SK-N-SH treated with all-trans-retinoic acid at 6 μM for 48 hours (cell line): ENCODE results near the gene TFDP1.

Experiments
- ATAC-seq: fragments of 200-7000 bp; cut with Tn5 transposase; 3 replicates; pipeline ENCODE4 v1.9.1; 2020; ENCODE audit warnings: mild to moderate bottlenecking, moderate library complexity
- ARNTL ChIP-seq: fragments of 450-650 bp; formaldehyde crosslinking; IDR thresholded peaks from 2 replicates; pipeline ENCODE4 v1.5.0; 2020; ENCODE audit warnings: low read depth, mild to moderate bottlenecking, moderate library complexity, borderline replicate concordance
- CSDC2 ChIP-seq: fragments of 250-450 bp; sonication (Bioruptor Pico); IDR thresholded peaks from 2 replicates; pipeline ENCODE4 v1.5.0; 2020; ENCODE audit warnings: mild to moderate bottlenecking, moderate library complexity
- CSRNP3 ChIP-seq: fragments of 250-450 bp; sonication (Bioruptor Pico); IDR thresholded peaks from 2 replicates; pipeline ENCODE4 v1.5.1; 2021; ENCODE audit warnings: mild to moderate bottlenecking, moderate library complexity
- ESRRG ChIP-seq: fragments of 250-450 bp; sonication (Bioruptor Pico); IDR thresholded peaks from 2 replicates; pipeline ENCODE4 v1.6.1; 2021; ENCODE audit warnings: mild to moderate bottlenecking
- GLIS3 ChIP-seq: fragments of 250-450 bp; sonication (Bioruptor Pico); IDR thresholded peaks from 2 replicates; pipeline ENCODE4 v1.5.0; 2020; ENCODE audit warnings: mild to moderate bottlenecking, moderate library complexity
- ISL1 ChIP-seq: fragments of 250-450 bp; sonication (Bioruptor Pico); IDR thresholded peaks from 2 replicates; pipeline ENCODE4 v2.1.2; 2022; ENCODE audit warnings: mild to moderate bottlenecking, moderate library complexity
- OSR1 ChIP-seq: fragments of 250-450 bp; sonication (Bioruptor Pico); IDR thresholded peaks from 2 replicates; pipeline ENCODE4 v1.8.0; 2022; ENCODE audit warnings: moderate library complexity, mild to moderate bottlenecking, inconsistent platforms
- PPARA ChIP-seq: fragments of 250-450 bp; sonication (Bioruptor Pico); IDR thresholded peaks from 2 replicates; pipeline ENCODE4 v1.5.0; 2020; ENCODE audit warnings: mild to moderate bottlenecking, borderline replicate concordance
- RARB ChIP-seq: fragments of 250-450 bp; sonication (Bioruptor Pico); IDR thresholded peaks from 2 replicates; pipeline ENCODE4 v1.8.0; 2021; ENCODE audit warnings: mild to moderate bottlenecking, moderate library complexity
- SNAI2 ChIP-seq: fragments of 250-450 bp; sonication (Bioruptor Pico); IDR thresholded peaks from 2 replicates; pipeline ENCODE4 v1.5.0; 2020; ENCODE audit warnings: mild to moderate bottlenecking, moderate library complexity
- TCF4 ChIP-seq: fragments of 250-450 bp; sonication (Bioruptor Pico); IDR thresholded peaks from 2 replicates; pipeline ENCODE4 v1.8.0; 2021; ENCODE audit warnings: mild to moderate bottlenecking, moderate library complexity, borderline replicate concordance
- TOX ChIP-seq: fragments of 250-450 bp; sonication (Bioruptor Pico); IDR thresholded peaks from 2 replicates; pipeline ENCODE4 v1.8.0; 2021; ENCODE audit warnings: mild to moderate bottlenecking, moderate library complexity, borderline replicate concordance
- ZC3H10 ChIP-seq: fragments of 250-450 bp; sonication (Bioruptor Pico); IDR thresholded peaks from 2 replicates; pipeline ENCODE4 v1.5.1; 2021; ENCODE audit warnings: mild to moderate bottlenecking, moderate library complexity
- ZFP3 ChIP-seq: fragments of 250-450 bp; sonication (Bioruptor Pico); IDR thresholded peaks from 2 replicates; pipeline ENCODE4 v1.5.0; 2020; ENCODE audit warnings: mild to moderate bottlenecking, moderate library complexity
- ZFP30 ChIP-seq: fragments of 450-650 bp; formaldehyde crosslinking; IDR thresholded peaks from 2 replicates; pipeline ENCODE4 v1.5.0; 2022; ENCODE audit warnings: mild to moderate bottlenecking, moderate library complexity
- ZNF565 ChIP-seq: fragments of 450-650 bp; formaldehyde crosslinking; conservative IDR thresholded peaks from 2 replicates; pipeline ENCODE4 v1.5.0; 2020; ENCODE audit warnings: low read depth, mild to moderate bottlenecking, moderate library complexity
- ZNF70 ChIP-seq: fragments of 450-650 bp; formaldehyde crosslinking; IDR thresholded peaks from 2 replicates; pipeline ENCODE4 v1.5.0; 2020; ENCODE audit warnings: mild to moderate bottlenecking, moderate library complexity
- ZNF8 ChIP-seq: fragments of 450-650 bp; formaldehyde crosslinking; IDR thresholded peaks from 2 replicates; pipeline ENCODE4 v1.5.0; 2020; ENCODE audit warnings: mild to moderate bottlenecking, moderate library complexity
- TF ChIP-seq, protein P1 (sequence below): fragments of 250-450 bp; sonication (Bioruptor Pico); IDR thresholded peaks from 2 replicates; pipeline ENCODE4 v1.5.0; 2020; ENCODE audit warnings: mild to moderate bottlenecking, moderate library complexity
- TF ChIP-seq, protein P2 (sequence below): fragments of 250-450 bp; sonication (Bioruptor Pico); IDR thresholded peaks from 2 replicates; pipeline ENCODE4 v1.8.0; 2020; ENCODE audit warnings: mild to moderate bottlenecking, moderate library complexity, borderline replicate concordance
- TF ChIP-seq, protein P3 (sequence below): fragments of 250-450 bp; sonication (Bioruptor Pico); IDR thresholded peaks from 2 replicates; pipeline ENCODE4 v1.5.1; 2020; ENCODE audit warnings: low read depth, mild to moderate bottlenecking, moderate library complexity

TFDP1 gene

GRCh38 chr13:113602291-113602988 lies 17.9 kb downstream of the TFDP1 start:
- TF ChIP-seq GLIS3 (CRISPR knock-in tag) = no peak
- no peak for TF ChIP-seq TOX (CRISPR knock-in tag)
- no peak for TF ChIP-seq PPARA (CRISPR knock-in tag)
- no peak for TF ChIP-seq ZNF8
- TF ChIP-seq ZFP3 = no peak
- TF ChIP-seq RARB (CRISPR knock-in tag) = no peak
- TF ChIP-seq ISL1 (CRISPR knock-in tag) = no peak
- no peak for ATAC-seq

DNA sequence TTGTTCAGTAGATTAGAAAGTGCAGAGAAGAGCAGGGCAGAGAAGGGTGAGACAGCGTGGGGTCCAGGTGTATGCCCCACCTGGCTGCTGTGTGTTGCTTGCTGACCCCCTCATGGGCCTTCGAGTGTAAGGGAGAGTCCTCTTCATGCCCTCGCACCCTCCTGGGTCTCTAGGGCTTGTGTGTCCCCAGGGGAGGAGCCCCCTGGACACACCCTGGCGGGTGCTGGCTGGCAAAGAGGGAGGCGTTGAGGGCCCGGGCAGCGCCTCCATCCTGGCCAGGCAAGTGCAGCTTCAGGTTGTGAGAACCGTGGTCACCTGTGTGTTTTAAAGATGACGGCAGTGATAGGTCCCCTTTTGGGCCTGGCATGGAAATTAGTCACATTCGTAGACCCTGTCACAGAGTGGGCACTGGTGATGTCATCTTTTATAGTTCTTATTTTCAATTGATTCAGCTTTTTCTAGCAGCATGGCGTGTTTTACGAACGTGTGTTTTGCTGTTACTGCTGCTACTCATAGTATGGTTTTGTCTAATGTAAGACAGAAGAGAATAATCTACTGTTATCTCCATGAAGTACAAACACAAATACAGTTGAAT lies 18.7 kb downstream of the TFDP1 start:
- TF ChIP-seq ARNTL (CRISPR knock-in tag) (no peak), ESRRG (CRISPR knock-in tag) (no peak), TOX (CRISPR knock-in tag) (no peak), TCF4 (CRISPR knock-in tag) (no peak), ZFP3 (no peak), SNAI2 (no peak), OSR1 (CRISPR knock-in tag) (no peak), ZNF8 (no peak), ISL1 (CRISPR knock-in tag) (no peak), CSRNP3 (CRISPR knock-in tag) (no peak), ZFP30 (CRISPR knock-in tag) (no peak), ZNF70 (no peak), ZC3H10 (CRISPR knock-in tag) (no peak), CSDC2 (no peak), GLIS3 (CRISPR knock-in tag) (no peak), ZNF565 (CRISPR knock-in tag) (no peak)
- TF ChIP-seq, protein P1, sequence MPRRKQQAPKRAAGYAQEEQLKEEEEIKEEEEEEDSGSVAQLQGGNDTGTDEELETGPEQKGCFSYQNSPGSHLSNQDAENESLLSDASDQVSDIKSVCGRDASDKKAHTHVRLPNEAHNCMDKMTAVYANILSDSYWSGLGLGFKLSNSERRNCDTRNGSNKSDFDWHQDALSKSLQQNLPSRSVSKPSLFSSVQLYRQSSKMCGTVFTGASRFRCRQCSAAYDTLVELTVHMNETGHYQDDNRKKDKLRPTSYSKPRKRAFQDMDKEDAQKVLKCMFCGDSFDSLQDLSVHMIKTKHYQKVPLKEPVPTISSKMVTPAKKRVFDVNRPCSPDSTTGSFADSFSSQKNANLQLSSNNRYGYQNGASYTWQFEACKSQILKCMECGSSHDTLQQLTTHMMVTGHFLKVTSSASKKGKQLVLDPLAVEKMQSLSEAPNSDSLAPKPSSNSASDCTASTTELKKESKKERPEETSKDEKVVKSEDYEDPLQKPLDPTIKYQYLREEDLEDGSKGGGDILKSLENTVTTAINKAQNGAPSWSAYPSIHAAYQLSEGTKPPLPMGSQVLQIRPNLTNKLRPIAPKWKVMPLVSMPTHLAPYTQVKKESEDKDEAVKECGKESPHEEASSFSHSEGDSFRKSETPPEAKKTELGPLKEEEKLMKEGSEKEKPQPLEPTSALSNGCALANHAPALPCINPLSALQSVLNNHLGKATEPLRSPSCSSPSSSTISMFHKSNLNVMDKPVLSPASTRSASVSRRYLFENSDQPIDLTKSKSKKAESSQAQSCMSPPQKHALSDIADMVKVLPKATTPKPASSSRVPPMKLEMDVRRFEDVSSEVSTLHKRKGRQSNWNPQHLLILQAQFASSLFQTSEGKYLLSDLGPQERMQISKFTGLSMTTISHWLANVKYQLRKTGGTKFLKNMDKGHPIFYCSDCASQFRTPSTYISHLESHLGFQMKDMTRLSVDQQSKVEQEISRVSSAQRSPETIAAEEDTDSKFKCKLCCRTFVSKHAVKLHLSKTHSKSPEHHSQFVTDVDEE (CRISPR knock-in tag) = no peak
- TF ChIP-seq, protein P2, sequence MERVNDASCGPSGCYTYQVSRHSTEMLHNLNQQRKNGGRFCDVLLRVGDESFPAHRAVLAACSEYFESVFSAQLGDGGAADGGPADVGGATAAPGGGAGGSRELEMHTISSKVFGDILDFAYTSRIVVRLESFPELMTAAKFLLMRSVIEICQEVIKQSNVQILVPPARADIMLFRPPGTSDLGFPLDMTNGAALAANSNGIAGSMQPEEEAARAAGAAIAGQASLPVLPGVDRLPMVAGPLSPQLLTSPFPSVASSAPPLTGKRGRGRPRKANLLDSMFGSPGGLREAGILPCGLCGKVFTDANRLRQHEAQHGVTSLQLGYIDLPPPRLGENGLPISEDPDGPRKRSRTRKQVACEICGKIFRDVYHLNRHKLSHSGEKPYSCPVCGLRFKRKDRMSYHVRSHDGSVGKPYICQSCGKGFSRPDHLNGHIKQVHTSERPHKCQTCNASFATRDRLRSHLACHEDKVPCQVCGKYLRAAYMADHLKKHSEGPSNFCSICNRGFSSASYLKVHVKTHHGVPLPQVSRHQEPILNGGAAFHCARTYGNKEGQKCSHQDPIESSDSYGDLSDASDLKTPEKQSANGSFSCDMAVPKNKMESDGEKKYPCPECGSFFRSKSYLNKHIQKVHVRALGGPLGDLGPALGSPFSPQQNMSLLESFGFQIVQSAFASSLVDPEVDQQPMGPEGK (CRISPR knock-in tag) = no peak
- TF ChIP-seq, protein P3, sequence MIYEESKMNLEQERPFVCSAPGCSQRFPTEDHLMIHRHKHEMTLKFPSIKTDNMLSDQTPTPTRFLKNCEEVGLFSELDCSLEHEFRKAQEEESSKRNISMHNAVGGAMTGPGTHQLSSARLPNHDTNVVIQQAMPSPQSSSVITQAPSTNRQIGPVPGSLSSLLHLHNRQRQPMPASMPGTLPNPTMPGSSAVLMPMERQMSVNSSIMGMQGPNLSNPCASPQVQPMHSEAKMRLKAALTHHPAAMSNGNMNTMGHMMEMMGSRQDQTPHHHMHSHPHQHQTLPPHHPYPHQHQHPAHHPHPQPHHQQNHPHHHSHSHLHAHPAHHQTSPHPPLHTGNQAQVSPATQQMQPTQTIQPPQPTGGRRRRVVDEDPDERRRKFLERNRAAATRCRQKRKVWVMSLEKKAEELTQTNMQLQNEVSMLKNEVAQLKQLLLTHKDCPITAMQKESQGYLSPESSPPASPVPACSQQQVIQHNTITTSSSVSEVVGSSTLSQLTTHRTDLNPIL (CRISPR knock-in tag) = no peak
- ATAC-seq = no peak

DNA sequence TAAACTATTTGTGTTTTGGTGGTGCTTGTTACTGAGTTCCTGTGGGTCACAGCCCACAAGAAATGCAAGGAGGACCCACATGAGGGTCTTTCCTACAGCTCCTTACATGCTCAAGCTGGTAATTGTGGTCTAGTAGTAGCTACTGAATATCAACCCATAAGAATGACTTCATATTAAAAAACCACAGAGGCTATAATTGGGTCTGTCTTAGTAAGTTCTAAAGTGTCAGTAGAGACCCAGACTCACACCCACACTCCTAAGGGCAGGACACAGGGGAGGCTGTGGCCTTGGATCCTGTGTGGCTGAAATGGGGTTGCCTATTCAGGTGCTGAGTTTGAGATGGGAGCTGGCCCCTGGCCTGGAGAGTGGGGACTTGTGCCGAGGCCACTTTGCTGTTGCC lies 19.6 kb downstream of the TFDP1 start:
- TF ChIP-seq GLIS3 (CRISPR knock-in tag) (no peak), ZNF565 (CRISPR knock-in tag) (no peak), ARNTL (CRISPR knock-in tag) (no peak), ESRRG (CRISPR knock-in tag) (no peak), TCF4 (CRISPR knock-in tag) (no peak), CSDC2 (no peak)
- TF ChIP-seq, protein P1 (CRISPR knock-in tag) = no peak
- no peak for ATAC-seq
